Right lobe of liver (tissue), 4 donors: ENCODE measurements around the gene PHIP.

ENCODE experiments used
- POLR2A ChIP-seq: fragments of 450-650 bp; IDR thresholded peaks from one replicate; pipeline ENCODE4 v1.6.1; 2017; ENCODE audit warnings: antibody characterized with exemption, mild to moderate bottlenecking
- TF ChIP-seq, protein P1 (sequence below), 4 donors: fragments of 200-600 bp in 3 of 4; fragments of 450-650 bp in 1 of 4; IDR thresholded peaks; one replicate each; pipeline versions ENCODE4 v1.5.1 to v1.8.0; 2016 to 2022; ENCODE audit warnings: antibody characterized with exemption in 4 of 4, mild to moderate bottlenecking in 2 of 4
- donor health status: DM: no; HTN: no; CAD: no.
- donor health status: DM: no; HTN: no; CAD: no.
- donor health status: DM: no; HTN: yes; CAD: no.

DNA sequence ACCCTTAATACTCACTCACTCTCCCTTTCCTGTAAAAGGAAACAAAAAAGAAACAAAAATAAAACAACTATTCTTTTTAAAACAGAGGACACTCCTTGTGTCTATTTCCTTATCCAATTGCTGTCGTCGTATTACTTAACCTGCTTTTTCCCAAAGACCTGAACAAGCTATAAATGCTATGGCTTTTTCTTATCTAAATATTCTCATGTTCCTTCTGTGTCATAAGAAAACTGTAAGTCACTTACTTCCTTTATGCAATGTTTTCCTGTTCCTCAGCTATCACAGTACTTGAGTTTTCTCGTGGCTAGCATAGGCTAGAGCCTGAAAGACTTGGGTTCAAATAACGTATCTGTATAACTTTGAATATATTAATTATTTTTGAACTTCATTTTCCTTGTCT, 111.5 kb downstream of the PHIP start:
- TF ChIP-seq, protein P1, sequence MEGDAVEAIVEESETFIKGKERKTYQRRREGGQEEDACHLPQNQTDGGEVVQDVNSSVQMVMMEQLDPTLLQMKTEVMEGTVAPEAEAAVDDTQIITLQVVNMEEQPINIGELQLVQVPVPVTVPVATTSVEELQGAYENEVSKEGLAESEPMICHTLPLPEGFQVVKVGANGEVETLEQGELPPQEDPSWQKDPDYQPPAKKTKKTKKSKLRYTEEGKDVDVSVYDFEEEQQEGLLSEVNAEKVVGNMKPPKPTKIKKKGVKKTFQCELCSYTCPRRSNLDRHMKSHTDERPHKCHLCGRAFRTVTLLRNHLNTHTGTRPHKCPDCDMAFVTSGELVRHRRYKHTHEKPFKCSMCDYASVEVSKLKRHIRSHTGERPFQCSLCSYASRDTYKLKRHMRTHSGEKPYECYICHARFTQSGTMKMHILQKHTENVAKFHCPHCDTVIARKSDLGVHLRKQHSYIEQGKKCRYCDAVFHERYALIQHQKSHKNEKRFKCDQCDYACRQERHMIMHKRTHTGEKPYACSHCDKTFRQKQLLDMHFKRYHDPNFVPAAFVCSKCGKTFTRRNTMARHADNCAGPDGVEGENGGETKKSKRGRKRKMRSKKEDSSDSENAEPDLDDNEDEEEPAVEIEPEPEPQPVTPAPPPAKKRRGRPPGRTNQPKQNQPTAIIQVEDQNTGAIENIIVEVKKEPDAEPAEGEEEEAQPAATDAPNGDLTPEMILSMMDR (IDR thresholded peaks at IDR 0.05) = no peak
- no peak for TF ChIP-seq POLR2A
